Esophagus mucosa (tissue), 1 donor: ENCODE data around the gene DCUN1D2. TPM values are rescaled to one million over a fixed set of nuclear protein-coding genes. Genes with fewer than 3 reads are reported as not detected.

Experiments
- ATAC-seq: fragments of 200-7000 bp; cut with Tn5 transposase; one replicate; pipeline ENCODE4 v1.9.1; 2020
- total RNA-seq: library from RNA; stranded (reverse); gene quantifications from one replicate; pipeline ENCODE4 v1.2.4, GENCODE V29; 2023
- donor health status: DM: yes; HTN: yes; CAD: no.

Gene DCUN1D2
- total RNA-seq, 1 donor from 2014 or later = 8.4 TPM

DNA sequence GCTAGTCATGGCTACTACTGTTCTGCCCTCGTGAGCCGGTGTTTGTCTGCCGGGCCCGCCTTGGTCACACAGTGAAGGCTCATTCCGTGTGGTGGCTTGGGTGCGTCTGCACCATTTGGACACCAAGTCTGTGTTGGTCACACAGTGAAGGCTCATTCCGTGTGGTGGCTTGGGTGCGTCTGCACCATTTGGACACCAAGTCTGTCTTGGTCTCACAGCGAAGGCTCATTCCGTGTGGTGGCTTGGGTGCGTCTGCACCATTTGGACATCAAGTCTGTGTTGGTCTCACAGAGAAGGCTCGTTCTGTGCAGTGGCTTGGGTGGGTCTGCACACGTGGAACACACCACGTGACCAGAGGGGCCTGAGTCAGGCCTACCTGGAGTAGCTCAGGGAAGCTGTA, 29.0 kb upstream of the DCUN1D2 start:
- no peak for ATAC-seq

DNA sequence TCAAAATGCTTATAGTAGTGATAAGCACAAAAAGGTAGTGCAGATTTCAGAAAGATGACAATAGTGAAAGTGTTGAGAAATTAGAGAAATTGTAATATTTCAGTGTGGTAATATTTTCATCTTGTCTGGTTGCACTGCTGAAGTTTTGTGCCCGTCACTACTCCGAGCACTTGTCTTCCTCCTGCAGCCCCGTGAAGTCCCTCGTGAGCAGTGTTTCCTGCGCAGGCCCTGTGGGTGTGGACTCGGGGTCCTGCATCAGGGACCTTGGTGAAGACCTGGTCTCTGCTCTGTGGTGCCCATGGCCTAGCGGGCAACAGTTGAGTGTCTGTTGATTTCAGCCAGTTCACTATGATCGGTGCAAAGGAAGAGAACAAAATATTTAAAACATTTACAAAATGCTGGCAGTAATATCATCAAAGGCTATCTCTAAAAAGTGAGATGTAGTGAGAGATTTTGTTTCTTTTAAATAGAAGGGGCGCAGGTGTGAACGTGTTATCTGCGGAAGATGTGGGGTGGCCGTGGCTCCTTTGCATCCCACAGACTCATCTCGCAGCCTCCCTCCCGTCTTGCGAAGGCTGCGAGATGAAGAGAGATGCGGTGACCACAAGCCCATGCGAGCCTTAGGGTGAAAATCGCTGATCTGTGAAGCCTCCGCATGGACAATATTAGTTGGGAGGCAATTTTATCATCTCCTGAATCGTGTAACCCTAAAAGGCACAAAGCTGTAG, 27.7 kb upstream of the DCUN1D2 start:
- no peak for ATAC-seq

DNA sequence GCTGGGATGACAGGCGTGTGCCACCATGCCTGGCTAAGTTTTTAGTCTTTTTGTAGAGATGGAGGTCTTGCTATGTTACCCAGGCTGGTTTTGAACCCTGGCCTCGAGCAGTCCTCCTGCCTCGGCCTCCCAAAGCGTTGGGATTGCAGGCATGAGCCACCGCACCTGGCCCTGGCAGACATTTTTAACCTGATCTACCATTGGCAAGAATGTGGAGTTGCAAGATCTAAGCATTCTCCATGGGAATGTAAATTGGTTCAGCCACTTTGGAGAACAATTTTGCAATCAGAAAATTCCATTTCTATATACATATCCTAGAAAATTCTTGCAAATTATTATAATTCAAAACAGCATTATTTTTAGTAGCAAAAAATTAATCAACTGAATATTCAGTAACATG, 24.3 kb upstream of the DCUN1D2 start:
- no peak for ATAC-seq

DNA sequence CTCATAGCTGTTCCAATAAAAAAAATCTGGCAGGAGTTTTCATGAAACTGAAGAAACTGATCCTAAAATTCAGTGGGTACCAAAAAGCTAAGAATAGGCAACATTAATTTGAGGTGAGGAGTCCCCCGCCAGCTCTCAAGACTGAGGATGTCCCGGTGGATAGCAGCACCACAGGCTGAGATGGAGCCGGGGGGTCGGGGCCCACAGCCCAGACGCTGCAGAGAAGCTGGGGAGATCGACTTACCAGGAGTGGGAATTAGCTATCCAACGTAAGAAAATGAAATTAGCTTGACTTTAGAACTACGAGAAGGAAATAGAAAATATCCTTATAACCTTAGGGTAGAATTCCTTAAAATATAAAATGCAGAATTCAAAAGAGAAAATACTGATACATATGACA, 23.2 kb upstream of the DCUN1D2 start:
- no peak for ATAC-seq

GRCh38 chr13:113511361-113511760, 20.9 kb upstream of the DCUN1D2 start:
- no peak for ATAC-seq

- ATAC-seq = no peak
These were observed 20.4 kb upstream of the DCUN1D2 start for GRCh38 chr13:113510871-113511270.

DNA sequence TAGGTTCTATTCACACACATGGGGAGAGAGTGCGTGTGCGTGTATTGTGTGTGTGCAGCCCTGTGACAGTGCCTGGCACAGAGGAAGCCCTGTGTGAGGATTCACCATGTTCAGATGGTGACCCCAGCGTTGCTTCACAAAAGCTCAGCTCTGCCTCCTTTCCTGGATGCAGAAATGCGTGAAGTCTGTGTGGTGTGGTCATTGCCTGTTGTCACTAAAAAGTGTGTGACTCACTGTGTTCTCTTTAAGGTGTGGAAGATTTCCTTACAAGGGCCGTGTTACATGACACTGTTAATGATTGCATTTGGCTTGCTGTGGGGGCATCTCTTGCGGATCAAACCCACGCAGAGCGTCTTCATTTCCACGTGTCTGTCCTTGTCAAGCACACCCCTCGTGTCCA, 19.5 kb upstream of the DCUN1D2 start:
- peak; percentile 32 for ATAC-seq

GRCh38 chr13:113508521-113509254, 18.2 kb upstream of the DCUN1D2 start:
- no peak for ATAC-seq

DNA sequence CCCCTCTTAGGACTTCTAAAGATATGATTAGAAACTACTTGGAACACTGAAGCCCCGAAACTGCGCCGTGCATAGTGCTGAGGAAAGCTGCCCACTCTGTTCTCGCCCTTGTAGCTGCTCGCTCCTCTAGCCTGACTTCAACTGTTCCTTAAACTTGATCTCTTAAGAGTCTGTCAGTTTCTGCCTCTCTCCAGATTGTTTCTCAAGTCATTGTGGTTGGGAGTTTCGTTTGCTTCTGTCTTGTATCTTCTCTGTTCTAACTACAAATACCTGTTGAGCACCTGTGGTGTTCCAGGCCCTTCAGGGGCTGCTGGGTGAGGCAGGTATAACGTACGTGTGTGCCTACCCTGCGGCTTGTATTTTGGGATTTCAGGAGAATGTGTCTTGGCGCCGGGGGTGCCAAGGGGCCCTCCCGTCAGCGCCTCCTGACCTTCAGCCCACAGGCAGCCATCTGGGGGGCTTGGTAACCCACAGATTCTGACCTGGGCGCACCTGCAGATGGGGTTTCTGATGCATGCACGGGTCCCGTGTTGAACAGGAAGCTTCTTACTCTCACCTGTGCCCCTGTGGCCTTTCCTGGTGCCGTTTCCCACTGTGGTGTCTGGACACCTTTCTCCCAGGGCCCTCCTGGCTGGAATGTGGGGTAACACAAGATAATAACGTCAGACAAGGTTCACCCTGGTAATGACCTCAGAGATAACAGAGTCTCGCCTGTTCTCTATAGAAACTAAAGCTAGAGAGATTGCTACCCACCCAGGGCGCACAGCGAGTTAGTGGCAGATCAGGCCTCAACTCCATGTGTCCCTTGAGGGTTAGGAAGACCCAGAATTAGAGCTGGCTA, 17.2 kb upstream of the DCUN1D2 start:
- no peak for ATAC-seq

- no peak for ATAC-seq
These were observed 16.4 kb upstream of the DCUN1D2 start for GRCh38 chr13:113506871-113507388.

GRCh38 chr13:113506025-113506685, 15.6 kb upstream of the DCUN1D2 start:
- ATAC-seq = no peak

GRCh38 chr13:113502686-113503085, 12.2 kb upstream of the DCUN1D2 start:
- peak; percentile 26 for ATAC-seq

DNA sequence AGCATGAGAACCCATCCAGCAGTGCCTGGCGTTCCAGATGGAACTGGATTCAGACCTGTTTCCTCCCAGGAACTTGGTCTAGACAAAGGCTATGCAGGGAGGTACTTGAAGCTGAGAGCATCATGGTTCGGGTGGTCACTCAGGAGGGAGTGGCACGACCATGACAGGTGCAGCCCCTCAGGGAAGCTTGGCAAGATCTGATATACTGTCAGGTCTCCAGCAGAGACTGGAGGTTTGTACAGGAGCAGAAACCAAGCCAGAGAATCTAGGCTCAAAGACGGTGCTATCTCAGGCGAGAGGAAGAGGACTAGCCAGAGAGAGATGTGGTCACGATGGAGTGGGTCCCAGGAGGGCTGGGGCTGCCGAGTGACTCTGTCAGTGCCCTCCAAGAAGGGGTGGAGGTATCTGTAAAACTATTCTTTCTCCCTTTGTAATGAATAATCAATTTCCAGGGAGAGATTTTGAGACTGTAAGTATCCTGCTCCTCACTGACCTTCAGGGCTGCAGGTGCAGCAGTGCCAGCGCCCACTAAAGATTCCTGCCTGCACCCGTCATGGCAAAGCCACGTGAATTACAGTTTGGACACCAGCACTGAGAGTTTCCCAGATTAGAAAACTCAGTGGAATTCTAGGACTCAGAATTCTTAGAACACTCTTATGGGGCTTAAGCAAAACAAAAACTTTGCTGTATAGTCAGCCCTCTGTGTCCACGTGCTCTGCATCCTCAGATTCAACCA, 10.2 kb upstream of the DCUN1D2 start:
- ATAC-seq = no peak

DNA sequence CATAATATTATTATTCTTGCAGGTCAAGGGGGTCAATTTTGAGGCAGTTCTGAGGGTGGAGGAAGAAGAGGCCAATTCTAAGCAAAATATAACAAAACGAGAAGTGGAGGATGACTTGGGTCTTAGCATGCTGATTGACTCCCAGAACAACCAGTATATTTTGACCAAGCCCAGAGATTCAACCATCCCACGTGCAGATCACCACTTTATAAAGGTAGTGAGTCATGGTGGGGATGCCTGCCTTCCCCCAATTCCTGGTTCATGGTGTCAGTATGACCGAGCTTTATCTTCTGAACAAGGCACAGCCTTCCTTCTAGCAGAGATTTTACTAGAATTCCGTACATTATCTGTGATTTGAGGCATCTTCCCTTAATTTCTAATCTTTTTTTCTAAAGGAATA, 9.4 kb upstream of the DCUN1D2 start:
- ATAC-seq = no peak

GRCh38 chr13:113498905-113499304, 8.4 kb upstream of the DCUN1D2 start:
- ATAC-seq = no peak

GRCh38 chr13:113497217-113497616, 6.7 kb upstream of the DCUN1D2 start:
- ATAC-seq = no peak

DNA sequence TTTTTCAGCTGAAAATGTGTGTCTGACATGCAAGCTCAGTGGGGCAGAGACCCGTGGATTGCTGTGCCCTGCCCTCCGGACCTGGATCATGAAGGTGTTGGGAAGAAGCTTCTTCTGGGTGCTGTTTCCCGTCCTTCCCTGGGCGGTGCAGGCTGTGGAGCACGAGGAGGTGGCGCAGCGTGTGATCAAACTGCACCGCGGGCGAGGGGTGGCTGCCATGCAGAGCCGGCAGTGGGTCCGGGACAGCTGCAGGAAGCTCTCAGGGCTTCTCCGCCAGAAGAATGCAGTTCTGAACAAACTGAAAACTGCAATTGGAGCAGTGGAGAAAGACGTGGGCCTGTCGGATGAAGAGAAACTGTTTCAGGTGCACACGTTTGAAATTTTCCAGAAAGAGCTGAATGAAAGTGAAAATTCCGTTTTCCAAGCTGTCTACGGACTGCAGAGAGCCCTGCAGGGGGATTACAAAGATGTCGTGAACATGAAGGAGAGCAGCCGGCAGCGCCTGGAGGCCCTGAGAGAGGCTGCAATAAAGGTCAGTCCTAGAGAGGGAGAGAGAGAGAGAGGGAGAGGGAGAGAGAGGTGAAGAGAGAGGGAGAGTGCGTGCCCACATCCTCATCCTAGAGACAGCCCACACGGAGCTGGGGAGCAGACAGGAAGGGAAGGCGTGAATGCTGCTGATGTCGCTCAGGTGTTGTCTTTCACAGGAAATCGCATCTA, 5.1 kb upstream of the DCUN1D2 start:
- no peak for ATAC-seq

- peak; percentile 68 for ATAC-seq
These were observed 2.9 kb upstream of the DCUN1D2 start for GRCh38 chr13:113493315-113493951.

GRCh38 chr13:113491982-113492381, 1.5 kb upstream of the DCUN1D2 start:
- no peak for ATAC-seq

- ATAC-seq = no peak
These were observed 940 bp upstream of the DCUN1D2 start for GRCh38 chr13:113491418-113491883.
